ENCODE results near the gene CEP128. TPM values are rescaled to one million over a fixed set of nuclear protein-coding genes. Genes with fewer than 3 reads are reported as not detected.

CEP128 gene
- total RNA-seq, 4 donors from 2014 or later = 13.9 to 18.1 (median 16.0) TPM

DNA sequence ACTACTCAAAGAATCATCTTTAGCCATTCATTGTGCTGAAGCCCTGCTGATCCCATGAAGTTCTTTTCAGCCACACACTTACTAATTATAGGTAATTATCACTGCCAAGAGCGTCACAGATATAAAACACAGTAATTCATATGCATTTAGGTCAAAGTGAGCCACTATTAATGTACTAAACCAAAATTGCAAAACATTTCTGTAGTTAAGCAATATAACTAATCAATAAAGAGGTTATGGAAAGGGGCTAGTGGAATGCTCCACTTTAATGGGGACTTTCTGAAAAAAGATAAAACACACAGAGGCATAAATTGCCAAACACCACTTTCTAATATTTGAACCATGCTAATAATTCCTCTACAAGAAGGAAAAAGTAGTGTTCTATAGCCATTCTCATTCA is 6.8 kb upstream of the CEP128 start:
- TF ChIP-seq CTCF (IDR thresholded peaks at IDR 0.05) = no peak
- TF ChIP-seq POLR2A (IDR thresholded peaks at IDR 0.05) = no peak
- WGBS, 2 donors = 28 to 56% methylated on average over 1 of the region's 1 CpG
- intact Hi-C loops (cut with DNase I) = no loop called here
- H3K27me3 ChIP-seq = no peaks in the 10 kb centered on the region
- no peaks in the 10 kb centered on the region for H3K9me3 ChIP-seq
- no peaks in the 10 kb centered on the region for H3K4me1 ChIP-seq
- no peaks in the 10 kb centered on the region for H3K36me3 ChIP-seq
- H3K4me3 ChIP-seq (replicated peaks in 1 of 3) = no peak overlapping the region
- DNase-seq = no peak
- no peak overlapping the region for H3K27ac ChIP-seq

DNA sequence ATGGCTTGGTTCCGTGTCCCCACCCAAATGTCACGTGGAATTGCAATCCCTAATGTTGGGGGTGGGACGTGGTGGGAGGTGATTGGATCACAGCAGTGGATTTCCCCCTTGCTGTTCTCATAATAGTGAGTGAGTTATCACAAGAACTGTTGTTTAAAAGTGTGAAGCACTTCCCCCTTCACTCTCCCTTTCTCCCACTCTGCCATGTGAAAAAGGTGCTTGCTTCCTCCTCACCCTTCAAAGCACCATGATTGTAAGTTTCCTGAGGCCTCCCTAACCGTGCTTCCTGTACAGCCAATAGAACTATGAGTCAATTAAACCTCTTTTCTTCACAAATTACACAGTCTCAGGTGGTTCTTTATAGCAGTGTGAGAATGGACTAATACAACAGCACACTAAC is 5.3 kb upstream of the CEP128 start:
- WGBS, 2 donors = 90% methylated on average over 4 of the region's 4 CpGs

DNA sequence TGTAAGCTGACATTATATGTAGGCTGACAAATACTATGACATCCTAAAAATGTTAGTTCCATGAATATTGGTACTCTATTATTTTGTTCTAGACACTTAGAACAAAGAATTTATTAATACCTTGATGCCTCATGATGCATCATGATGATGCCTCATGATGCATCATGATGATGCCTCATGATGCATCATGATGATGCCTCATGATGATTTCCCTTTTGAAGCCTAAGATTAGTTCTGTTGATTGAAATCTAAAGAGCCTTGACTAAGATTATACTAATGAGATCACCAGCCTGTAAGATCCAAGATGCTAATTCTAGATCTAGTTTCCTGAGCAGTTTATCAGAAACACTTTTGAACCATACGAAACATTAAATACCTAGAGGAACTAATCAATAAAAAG is 4.6 kb upstream of the CEP128 start:
- no peak overlapping the region for H3K27ac ChIP-seq
- WGBS, 2 donors = 87 to 97% methylated on average over 1 of the region's 1 CpG
- H3K4me1 ChIP-seq = peaks cover 5 to 8% of the 10 kb centered on the region in 2 donors
- no peak for DNase-seq
- TF ChIP-seq POLR2A (IDR thresholded peaks at IDR 0.05) = no peak
- no peak for TF ChIP-seq CTCF (IDR thresholded peaks at IDR 0.05)
- intact Hi-C loops (cut with DNase I) = no loop called here
- no peaks in the 10 kb centered on the region for H3K27me3 ChIP-seq
- H3K36me3 ChIP-seq = no peaks in the 10 kb centered on the region
- no peak overlapping the region for H3K4me3 ChIP-seq (replicated peaks in 1 of 3)
- no peaks in the 10 kb centered on the region for H3K9me3 ChIP-seq

More for the DNA sequence above, 5.3 kb upstream of the CEP128 start:
- H3K36me3 ChIP-seq = no peaks in the 10 kb centered on the region
- H3K27me3 ChIP-seq = no peaks in the 10 kb centered on the region
- DNase-seq = no peak
- no peak overlapping the region for H3K27ac ChIP-seq
- TF ChIP-seq CTCF (IDR thresholded peaks at IDR 0.05) (no peak), POLR2A (IDR thresholded peaks at IDR 0.05) (no peak)
- intact Hi-C loops (cut with DNase I) = no loop called here
- no peaks in the 10 kb centered on the region for H3K9me3 ChIP-seq
- H3K4me1 ChIP-seq = peaks cover 5 to 8% of the 10 kb centered on the region in 2 donors
- no peak overlapping the region for H3K4me3 ChIP-seq (replicated peaks in 1 of 3)

DNA sequence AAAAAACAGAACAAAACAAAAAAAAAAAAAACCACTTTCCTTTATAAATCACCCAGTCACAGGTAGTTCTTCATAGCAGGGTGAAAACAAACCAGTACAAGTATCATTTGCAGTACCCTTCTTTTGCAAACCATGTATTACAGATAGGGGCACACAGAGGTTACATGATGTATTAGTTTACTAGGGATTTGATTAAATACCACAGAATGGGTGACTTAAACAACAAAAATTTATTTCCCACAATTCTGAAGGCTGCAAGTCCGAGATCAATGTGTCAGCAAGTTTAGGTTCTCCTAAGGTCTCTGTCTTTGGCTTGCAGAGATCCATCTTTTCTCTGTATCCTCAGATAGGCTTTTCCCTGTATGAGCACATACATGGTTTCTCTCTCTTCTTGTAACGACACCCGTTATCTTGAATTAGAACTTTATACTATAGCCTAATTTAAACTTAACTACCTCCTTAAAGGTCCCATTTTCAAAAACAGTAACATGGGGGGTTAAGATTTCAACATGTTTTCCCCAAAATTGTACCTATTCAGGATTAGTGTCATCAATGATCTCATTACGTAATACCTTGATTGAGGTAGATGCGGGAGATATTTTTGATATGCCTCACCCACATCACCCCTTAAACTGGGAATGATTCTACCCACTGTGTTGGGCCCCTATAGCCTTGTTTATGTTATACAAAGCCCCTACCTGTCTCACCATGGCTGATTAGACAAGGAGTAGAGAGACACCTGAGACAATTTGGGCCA is 3.5 kb upstream of the CEP128 start:
- no peak for TF ChIP-seq POLR2A (IDR thresholded peaks at IDR 0.05)
- no peak for TF ChIP-seq CTCF (IDR thresholded peaks at IDR 0.05)
- H3K27me3 ChIP-seq = no peaks in the 10 kb centered on the region
- H3K4me3 ChIP-seq (replicated peaks in 1 of 3) = no peak overlapping the region
- no peak for DNase-seq
- no peak overlapping the region for H3K27ac ChIP-seq
- no peaks in the 10 kb centered on the region for H3K36me3 ChIP-seq
- 89 to 92% methylated on average over 5 of the region's 5 CpGs for WGBS, 2 donors
- intact Hi-C loops (cut with DNase I) = no loop called here
- no peaks in the 10 kb centered on the region for H3K9me3 ChIP-seq
- peaks cover 10 to 11% of the 10 kb centered on the region in 2 donors for H3K4me1 ChIP-seq

- intact Hi-C loops (cut with DNase I) = no loop called here
- no peak for DNase-seq
- TF ChIP-seq POLR2A (IDR thresholded peaks at IDR 0.05) (no peak), CTCF (IDR thresholded peaks at IDR 0.05) (no peak)
- Histone ChIP-seq H3K36me3 (no peaks in the 10 kb centered on the region), H3K4me3 (replicated peaks in 1 of 3) (peak overlapping the region in 2 of 3 donors; percentile 7 to 51), H3K27ac (peak overlapping the region in 2 of 3 donors; percentile 10 to 31), H3K27me3 (no peaks in the 10 kb centered on the region), H3K4me1 (peaks cover 10 to 11% of the 10 kb centered on the region in 2 donors), H3K9me3 (no peaks in the 10 kb centered on the region)
- 42 to 47% methylated on average over 5 of the region's 5 CpGs for WGBS, 2 donors
Observed at GRCh38 chr14:80942191-80942600, 658 bp upstream of the CEP128 start.

All from thyroid gland (tissue), 4 donors.